Measurements from ENCODE around the gene PHACTR3. TPM values are rescaled to one million over a fixed set of nuclear protein-coding genes. Genes with fewer than 3 reads are reported as not detected.

The PHACTR3 gene
- total RNA-seq, 1 experiment from 2014 or later: not detected

DNA sequence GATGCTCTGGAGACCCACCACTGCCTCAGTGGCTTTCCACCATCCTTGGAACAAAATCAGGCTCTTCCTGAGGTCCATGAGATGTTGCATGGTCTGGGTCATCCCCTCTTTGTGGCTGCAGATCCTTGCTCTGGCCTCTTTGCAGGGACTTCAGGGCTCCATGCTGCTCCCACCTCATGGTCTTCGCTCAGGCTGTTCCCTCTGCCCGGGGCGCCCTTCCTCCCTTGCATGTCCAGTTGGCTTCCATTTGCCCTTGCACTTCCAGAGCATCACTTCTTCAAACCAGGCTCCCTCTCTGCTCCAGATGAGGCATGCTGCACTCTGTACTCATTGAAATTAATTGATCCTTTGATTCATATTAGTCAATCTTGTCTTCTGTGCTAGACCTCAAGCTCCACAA is 4.4 kb upstream of the PHACTR3 start:
- Histone ChIP-seq H3K23ac (ENCODE audit: insufficient read length, low read depth, low read length) (no peak overlapping the region), H3K23me2 (ENCODE audit: insufficient read length, low read depth, low read length, poor library complexity, severe bottlenecking) (no peaks in the 10 kb centered on the region), H2BK12ac (ENCODE audit: insufficient read length, low read depth, low read length) (no peak overlapping the region), H4K20me1 (ENCODE audit: control insufficient read depth, insufficient read depth, insufficient read length) (no peaks in the 10 kb centered on the region), H2AK5ac (ENCODE audit: insufficient read length, low read length) (no peak overlapping the region), H3K56ac (ENCODE audit: insufficient read length, low read depth, low read length) (no peak overlapping the region), H3K4ac (ENCODE audit: low read depth, low read length) (no peak overlapping the region), H2BK120ac (ENCODE audit: low read depth, low read length, poor library complexity, severe bottlenecking) (no peak overlapping the region), H3K4me1 (ENCODE audit: insufficient read depth, low read length) (0 out of 2 replicates have a peak, but pooled peaks cover 2% of the 10 kb centered on the region), H3K18ac (ENCODE audit: insufficient read length, low read depth, low read length) (no peak overlapping the region), H3K79me1 (ENCODE audit: insufficient read depth, low read depth, low read length, poor library complexity, severe bottlenecking) (no peaks in the 10 kb centered on the region), H2AFZ (ENCODE audit: low read length) (no peak overlapping the region), H4K5ac (ENCODE audit: insufficient read length, low read depth, low read length) (no peak overlapping the region), H3K27me3 (ENCODE audit: insufficient read depth, low read length) (peaks cover 25% of the 10 kb centered on the region; the same call in 1 of the 2 replicates), H3K9me3 (ENCODE audit: control insufficient read depth, low read depth, low read length) (no peaks in the 10 kb centered on the region), H3K4me2 (ENCODE audit: insufficient read depth, insufficient read length, low read length) (no peak overlapping the region), H4K91ac (ENCODE audit: insufficient read length, low read depth, low read length) (no peak overlapping the region), H3K27ac (ENCODE audit: insufficient read length, low read depth, low read length) (no peak overlapping the region), H3T11ph (ENCODE audit: low read length) (no peak overlapping the region), H2BK15ac (ENCODE audit: low read depth, low read length) (no peak overlapping the region), H4K8ac (replicated peaks; ENCODE audit: insufficient read length, low read depth, low read length) (no peak overlapping the region), H2BK20ac (ENCODE audit: low read depth, low read length, poor library complexity, severe bottlenecking) (no peak overlapping the region), H3K9ac (ENCODE audit: extremely low read depth, insufficient read length, low read length) (no peak overlapping the region), H2BK5ac (ENCODE audit: insufficient read length, low read length) (no peak overlapping the region), H3K14ac (ENCODE audit: insufficient read depth, low read length) (no peak overlapping the region; the same call in 1 of the 2 replicates), H3K79me2 (ENCODE audit: insufficient read depth, low read length) (no peaks in the 10 kb centered on the region)
- WGBS (ENCODE audit: extremely low coverage, insufficient read length, low lambda C conversion rate): no CpG with 5 or more reads among the region's 3 CpGs
- H3K36me3 Mint-ChIP-seq (ENCODE audit: insufficient read depth in 1 of 3, low read depth in 3 of 3): no peaks in the 10 kb centered on the region
- DNase-seq: no peak
- H3K27ac Mint-ChIP-seq: no peak overlapping the region
- peaks cover 0 to 46% of the 10 kb centered on the region in 2 experiments; a peak in 2 of 5 replicates for H3K9me3 Mint-ChIP-seq
- TF ChIP-seq, protein P1, sequence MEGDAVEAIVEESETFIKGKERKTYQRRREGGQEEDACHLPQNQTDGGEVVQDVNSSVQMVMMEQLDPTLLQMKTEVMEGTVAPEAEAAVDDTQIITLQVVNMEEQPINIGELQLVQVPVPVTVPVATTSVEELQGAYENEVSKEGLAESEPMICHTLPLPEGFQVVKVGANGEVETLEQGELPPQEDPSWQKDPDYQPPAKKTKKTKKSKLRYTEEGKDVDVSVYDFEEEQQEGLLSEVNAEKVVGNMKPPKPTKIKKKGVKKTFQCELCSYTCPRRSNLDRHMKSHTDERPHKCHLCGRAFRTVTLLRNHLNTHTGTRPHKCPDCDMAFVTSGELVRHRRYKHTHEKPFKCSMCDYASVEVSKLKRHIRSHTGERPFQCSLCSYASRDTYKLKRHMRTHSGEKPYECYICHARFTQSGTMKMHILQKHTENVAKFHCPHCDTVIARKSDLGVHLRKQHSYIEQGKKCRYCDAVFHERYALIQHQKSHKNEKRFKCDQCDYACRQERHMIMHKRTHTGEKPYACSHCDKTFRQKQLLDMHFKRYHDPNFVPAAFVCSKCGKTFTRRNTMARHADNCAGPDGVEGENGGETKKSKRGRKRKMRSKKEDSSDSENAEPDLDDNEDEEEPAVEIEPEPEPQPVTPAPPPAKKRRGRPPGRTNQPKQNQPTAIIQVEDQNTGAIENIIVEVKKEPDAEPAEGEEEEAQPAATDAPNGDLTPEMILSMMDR (conservative IDR thresholded peaks at IDR 0.05): no peak
- H3K27me3 Mint-ChIP-seq (ENCODE audit: low read depth): peaks cover 90% of the 10 kb centered on the region
- H3K4me1 Mint-ChIP-seq: no peaks in the 10 kb centered on the region
- H3K4me3 Mint-ChIP-seq: no peak overlapping the region

Data from H9 (cell line).